GM12872 (cell line): ENCODE data around the gene TNRC6B.

ENCODE experiments used
- CTCF ChIP-seq: IDR thresholded peaks from 3 replicates; pipeline ENCODE4 v1.5.1; 2011; ENCODE audit warnings: low read depth, mild to moderate bottlenecking, low read length, moderate library complexity; ENCODE audit not compliant: insufficient read depth

The TNRC6B gene

GRCh38 chr22:40156001-40156516 lies 21.7 kb upstream of the TNRC6B start:
- no peak for TF ChIP-seq CTCF

- TF ChIP-seq CTCF = no peak
Measured at GRCh38 chr22:40157330-40157945, 20.3 kb upstream of the TNRC6B start.

- no peak for TF ChIP-seq CTCF
Measured at GRCh38 chr22:40161194-40161593, 16.5 kb upstream of the TNRC6B start.

- TF ChIP-seq CTCF = no peak
Measured at GRCh38 chr22:40175611-40176244, 2.0 kb upstream of the TNRC6B start.

GRCh38 chr22:40176921-40177737 lies 596 bp upstream of the TNRC6B start:
- TF ChIP-seq CTCF = no peak

- TF ChIP-seq CTCF = no peak
Measured at GRCh38 chr22:40178417-40179409, 988 bp downstream of the TNRC6B start.
